NCI-H1694 treated with DMSO at 0.1 percent for 48 hours (cell line): Measurements from ENCODE around the gene KLK6.

Experiments
- DNase-seq: peaks from one replicate; lab custom pipeline; 2025; lab: John Stamatoyannopoulos, UW

KLK6 gene

DNA sequence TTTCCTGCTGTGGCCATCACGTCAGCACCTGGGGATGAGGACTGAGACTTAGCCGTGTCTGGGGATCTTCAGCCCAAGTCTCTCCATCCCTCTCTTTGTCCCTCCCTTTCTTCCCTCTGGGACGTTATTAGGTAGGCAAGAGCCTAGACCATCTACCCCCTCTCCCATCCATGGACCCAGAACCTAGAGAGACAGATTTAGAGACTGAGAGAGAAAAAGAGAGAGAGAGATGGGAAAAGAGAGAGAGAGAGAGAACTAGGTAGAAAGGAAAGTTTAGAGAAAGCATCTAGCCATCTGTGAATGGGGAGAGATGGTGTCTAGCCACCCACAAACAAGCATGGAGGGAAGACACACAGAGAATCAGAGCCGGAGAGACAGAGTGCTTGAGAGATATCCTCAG is 58.7 kb downstream of the KLK6 start:
- DNase-seq: no peak

DNA sequence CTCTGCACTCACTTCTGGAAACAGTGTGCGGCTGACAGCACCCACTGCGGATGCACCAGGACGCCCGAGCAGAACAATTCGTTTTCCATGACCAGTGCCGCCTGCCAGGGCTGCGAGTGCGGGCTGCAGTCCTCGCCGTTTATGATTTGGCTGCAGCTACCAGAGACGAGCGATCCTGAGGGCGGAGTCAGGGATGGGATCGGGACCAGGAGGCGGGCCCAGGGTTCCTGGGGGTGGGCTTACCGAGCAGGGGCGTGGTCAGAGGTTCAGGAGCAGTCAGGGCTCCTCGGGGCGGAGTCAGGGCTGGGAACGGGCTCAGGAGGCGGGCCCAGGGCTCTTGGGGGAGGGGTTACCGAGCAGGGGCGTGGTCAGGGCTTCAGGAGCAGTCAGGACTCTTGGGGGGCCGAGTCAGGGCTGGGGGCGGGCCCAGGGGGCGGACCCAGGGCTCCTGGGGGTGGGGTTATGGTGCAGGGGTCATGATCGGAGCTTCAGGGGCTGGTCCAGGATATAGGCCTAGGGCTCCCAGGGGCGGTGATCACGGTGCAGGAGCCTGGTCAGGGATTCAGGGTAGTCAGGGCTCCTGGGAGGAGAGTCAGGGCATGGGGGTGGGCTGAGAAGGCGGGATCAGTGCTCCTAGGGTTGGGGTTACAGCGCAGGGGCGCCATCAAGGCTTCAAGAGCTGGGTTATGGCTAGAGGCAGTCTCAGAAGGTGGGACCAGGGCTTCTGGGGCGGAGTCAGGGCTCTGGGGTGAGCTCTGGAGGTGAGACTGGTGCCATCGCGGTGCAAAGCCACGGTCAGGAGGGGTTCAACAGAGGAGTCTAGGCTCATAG is 59.9 kb downstream of the KLK6 start:
- no peak for DNase-seq
